ENCODE results near the gene RDH12.

The RDH12 gene

GRCh38 chr14:67746927-67747326, 45.2 kb downstream of the RDH12 start:
- DNase-seq = no peak

- no peak for DNase-seq
Measured at GRCh38 chr14:67748312-67748711, 46.6 kb downstream of the RDH12 start.

- no peak for DNase-seq
Measured at GRCh38 chr14:67749341-67750084, 47.8 kb downstream of the RDH12 start.

GRCh38 chr14:67756496-67756895, 54.8 kb downstream of the RDH12 start:
- no peak for DNase-seq

- DNase-seq = no peak
Measured at GRCh38 chr14:67757175-67757574, 55.5 kb downstream of the RDH12 start.

GRCh38 chr14:67759916-67760315, 58.2 kb downstream of the RDH12 start:
- DNase-seq = no peak

- DNase-seq = no peak
Measured at GRCh38 chr14:67762051-67762450, 60.4 kb downstream of the RDH12 start.

GRCh38 chr14:67763158-67763822, 61.6 kb downstream of the RDH12 start:
- no peak for DNase-seq

- no peak for DNase-seq
Measured at GRCh38 chr14:67764496-67764895, 62.8 kb downstream of the RDH12 start.

- DNase-seq = no peak
Measured at GRCh38 chr14:67765192-67765834, 63.6 kb downstream of the RDH12 start.

GRCh38 chr14:67766035-67766680, 64.5 kb downstream of the RDH12 start:
- DNase-seq = peak in 3 of 56 donors; percentile 2 to 7 (median 4)

GRCh38 chr14:67768219-67768618, 66.5 kb downstream of the RDH12 start:
- DNase-seq = no peak

GRCh38 chr14:67773844-67774377, 72.2 kb downstream of the RDH12 start:
- DNase-seq = no peak

GRCh38 chr14:67776653-67777322, 75.1 kb downstream of the RDH12 start:
- no peak for DNase-seq

GRCh38 chr14:67778792-67779191, 77.1 kb downstream of the RDH12 start:
- no peak for DNase-seq

- no peak for DNase-seq
Measured at GRCh38 chr14:67782090-67782489, 80.4 kb downstream of the RDH12 start.

Measured in amygdala (tissue), 56 donors.